Measurements from ENCODE around the gene RPS19.

The RPS19 gene

DNA sequence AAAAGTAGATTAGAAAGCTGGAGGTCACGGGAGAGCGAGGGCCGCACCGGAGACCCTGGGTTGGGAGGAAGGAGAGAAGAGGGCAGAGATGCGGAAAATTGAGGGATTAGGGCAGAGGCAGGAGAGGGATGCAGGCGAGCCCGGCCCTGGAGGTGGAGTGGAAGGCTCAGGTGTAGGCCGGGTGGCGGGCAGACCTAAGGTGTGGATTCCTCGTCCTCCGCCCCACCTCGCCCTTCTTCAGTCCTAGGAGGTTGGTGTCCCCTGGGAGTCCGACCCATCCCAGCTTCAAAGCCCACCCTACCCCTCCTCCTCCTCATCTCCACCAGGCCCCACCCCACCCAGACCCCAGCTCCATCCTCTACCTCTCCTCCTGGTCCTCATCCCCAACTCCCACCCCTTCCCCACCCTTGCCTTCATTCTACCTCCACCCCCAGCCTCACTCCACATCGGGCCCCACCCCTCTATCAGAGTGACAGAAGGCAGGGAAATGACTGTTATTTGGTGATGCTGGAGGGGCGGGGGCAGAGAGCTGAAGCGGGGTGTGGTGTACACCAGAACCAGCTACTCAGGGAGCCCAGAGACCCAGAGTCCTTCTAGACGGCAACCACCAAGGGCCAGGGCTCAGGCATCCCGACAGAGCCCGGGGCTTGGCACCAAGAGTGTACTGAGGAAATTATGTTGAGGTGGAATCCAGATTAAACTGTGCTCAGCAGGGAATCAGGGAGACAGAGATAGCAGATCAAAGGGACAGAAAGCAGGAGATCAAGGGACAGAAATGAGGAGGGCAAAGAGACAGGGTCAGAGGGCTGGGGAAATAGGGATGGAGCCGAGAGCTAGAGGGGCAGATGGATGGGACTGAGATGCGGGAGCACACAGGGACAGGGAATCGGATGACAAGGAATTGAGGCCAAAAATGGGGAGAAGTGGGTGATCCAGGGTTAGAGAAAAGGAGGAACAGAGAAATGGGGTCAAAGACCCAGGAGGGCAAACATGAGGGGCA is 61.8 kb downstream of the RPS19 start:
- no peaks in the 10 kb centered on the region for H3K9me3 ChIP-seq (ENCODE audit: control insufficient read depth, low read length)
- H3K4me1 ChIP-seq (ENCODE audit: control insufficient read depth, insufficient read depth, low read length) = no peaks in the 10 kb centered on the region
- DNase-seq (ENCODE audit: low read depth) = no peak
- H3K36me3 ChIP-seq (ENCODE audit: control insufficient read depth, insufficient read depth, low read length, severe bottlenecking) = no peaks in the 10 kb centered on the region
- peaks cover 65% of the 10 kb centered on the region for H3K27me3 ChIP-seq (replicated peaks; ENCODE audit: control insufficient read depth, insufficient read depth, low read length)
- H3K4me3 ChIP-seq (ENCODE audit: low read length) = no peak overlapping the region
- H3K9ac ChIP-seq (ENCODE audit: low read length) = no peak overlapping the region

Measured in adipocyte (in vitro differentiated cells).